ENCODE data around the gene CRYAB.

DNA sequence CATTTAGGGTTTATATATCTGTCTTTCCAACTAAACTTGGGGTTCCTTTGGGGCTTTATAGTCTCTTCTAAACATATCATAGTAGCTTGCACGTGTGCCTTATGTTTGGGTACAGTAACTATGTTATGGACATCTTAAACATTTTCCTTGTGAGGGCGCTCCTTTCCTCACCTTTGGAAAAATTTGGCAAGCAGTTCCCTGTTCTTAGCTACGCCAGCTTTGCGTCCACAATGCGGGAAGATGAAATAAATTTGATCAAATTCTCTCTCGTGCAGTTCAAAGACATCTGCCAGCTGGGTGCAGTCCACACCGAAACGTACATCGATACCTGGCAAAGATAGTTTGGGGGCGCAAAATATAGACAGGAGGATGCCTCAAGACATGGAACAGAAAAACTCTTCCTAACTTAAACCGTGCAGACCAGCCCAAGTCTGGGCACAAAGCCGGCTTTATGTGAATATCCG is 33.2 kb downstream of the CRYAB start:
- no peak for TF ChIP-seq POLR2A (IDR thresholded peaks at IDR 0.05)
- TF ChIP-seq, protein P1, sequence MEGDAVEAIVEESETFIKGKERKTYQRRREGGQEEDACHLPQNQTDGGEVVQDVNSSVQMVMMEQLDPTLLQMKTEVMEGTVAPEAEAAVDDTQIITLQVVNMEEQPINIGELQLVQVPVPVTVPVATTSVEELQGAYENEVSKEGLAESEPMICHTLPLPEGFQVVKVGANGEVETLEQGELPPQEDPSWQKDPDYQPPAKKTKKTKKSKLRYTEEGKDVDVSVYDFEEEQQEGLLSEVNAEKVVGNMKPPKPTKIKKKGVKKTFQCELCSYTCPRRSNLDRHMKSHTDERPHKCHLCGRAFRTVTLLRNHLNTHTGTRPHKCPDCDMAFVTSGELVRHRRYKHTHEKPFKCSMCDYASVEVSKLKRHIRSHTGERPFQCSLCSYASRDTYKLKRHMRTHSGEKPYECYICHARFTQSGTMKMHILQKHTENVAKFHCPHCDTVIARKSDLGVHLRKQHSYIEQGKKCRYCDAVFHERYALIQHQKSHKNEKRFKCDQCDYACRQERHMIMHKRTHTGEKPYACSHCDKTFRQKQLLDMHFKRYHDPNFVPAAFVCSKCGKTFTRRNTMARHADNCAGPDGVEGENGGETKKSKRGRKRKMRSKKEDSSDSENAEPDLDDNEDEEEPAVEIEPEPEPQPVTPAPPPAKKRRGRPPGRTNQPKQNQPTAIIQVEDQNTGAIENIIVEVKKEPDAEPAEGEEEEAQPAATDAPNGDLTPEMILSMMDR (IDR thresholded peaks at IDR 0.05) = no peak
- no peak for TF ChIP-seq EP300 (IDR thresholded peaks at IDR 0.05)
- no peak for TF ChIP-seq POLR2AphosphoS5 (IDR thresholded peaks at IDR 0.05)
